Testis (tissue), 2 donors: Measurements from ENCODE around the gene KIAA1671.

Source experiments
- POLR2A ChIP-seq: fragments of 450-650 bp; IDR thresholded peaks from one replicate; pipeline ENCODE4 v1.6.1; 2017; ENCODE audit warnings: antibody characterized with exemption, mild to moderate bottlenecking, moderate library complexity
- TF ChIP-seq, protein P1 (sequence below), 3 experiments: fragments of 450-650 bp in 2 of 3; fragments of 200-600 bp in 1 of 3; sonication (generic) in 1 of 3; IDR thresholded peaks; one replicate each; pipeline ENCODE4 v1.5.1; 2016 to 2019; ENCODE audit warnings: antibody characterized with exemption in 3 of 3, mild to moderate bottlenecking in 2 of 3, moderate library complexity in 1 of 3

DNA sequence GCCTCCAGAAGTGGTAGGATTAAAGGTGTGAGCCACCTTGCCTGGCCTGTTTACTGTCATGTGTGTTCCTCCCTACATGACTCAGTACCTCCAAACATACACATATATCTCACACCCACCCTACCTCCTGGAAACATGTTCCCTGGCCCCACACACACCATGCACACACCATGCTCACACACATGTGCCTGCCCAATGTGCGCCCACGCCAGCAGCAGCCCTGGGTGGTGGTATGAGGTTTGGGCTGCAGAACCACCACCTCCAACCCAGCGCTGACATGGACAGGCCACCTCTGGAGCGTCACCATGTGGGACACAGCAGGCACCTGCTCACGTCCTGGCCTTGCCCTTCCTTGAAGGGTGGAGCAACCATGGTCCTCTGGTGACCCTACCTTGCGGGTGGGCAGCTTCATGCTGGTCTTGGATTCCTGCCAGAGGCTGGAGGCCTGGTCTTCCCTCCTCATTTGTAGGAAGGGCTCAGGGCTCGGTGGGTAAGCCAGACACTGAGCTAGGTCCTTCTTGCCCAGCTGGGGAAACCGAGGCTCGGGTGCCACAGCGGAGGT lies 37.9 kb downstream of the KIAA1671 start:
- TF ChIP-seq, protein P1, sequence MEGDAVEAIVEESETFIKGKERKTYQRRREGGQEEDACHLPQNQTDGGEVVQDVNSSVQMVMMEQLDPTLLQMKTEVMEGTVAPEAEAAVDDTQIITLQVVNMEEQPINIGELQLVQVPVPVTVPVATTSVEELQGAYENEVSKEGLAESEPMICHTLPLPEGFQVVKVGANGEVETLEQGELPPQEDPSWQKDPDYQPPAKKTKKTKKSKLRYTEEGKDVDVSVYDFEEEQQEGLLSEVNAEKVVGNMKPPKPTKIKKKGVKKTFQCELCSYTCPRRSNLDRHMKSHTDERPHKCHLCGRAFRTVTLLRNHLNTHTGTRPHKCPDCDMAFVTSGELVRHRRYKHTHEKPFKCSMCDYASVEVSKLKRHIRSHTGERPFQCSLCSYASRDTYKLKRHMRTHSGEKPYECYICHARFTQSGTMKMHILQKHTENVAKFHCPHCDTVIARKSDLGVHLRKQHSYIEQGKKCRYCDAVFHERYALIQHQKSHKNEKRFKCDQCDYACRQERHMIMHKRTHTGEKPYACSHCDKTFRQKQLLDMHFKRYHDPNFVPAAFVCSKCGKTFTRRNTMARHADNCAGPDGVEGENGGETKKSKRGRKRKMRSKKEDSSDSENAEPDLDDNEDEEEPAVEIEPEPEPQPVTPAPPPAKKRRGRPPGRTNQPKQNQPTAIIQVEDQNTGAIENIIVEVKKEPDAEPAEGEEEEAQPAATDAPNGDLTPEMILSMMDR (IDR thresholded peaks at IDR 0.05) = no peak
- TF ChIP-seq POLR2A = no peak
